H9 (cell line): ENCODE data around the gene NOL11. TPM values are rescaled to one million over a fixed set of nuclear protein-coding genes. Genes with fewer than 3 reads are reported as not detected.
"Not testable (repeated sequence)": the region's sequence is repeated elsewhere in the genome, so short reads cannot be mapped to it uniquely, and the experiment has no call there.

ENCODE experiments used
- DNase-seq: peaks from one replicate; pipeline ENCODE4 v3.0.0-alpha.2; 2017
- H2AFZ ChIP-seq: one replicate; pipeline ENCODE4 v1.6.1; 2013; ENCODE audit warnings: mild to moderate bottlenecking, low read length, control low read depth, moderate library complexity
- H2AK5ac ChIP-seq: 2 replicates; pipeline ENCODE4 v1.6.1; 2013; ENCODE audit warnings: low read length, control low read depth, mixed read lengths; ENCODE audit not compliant: insufficient read length
- H2BK120ac ChIP-seq: one replicate; pipeline ENCODE4 v1.6.1; 2013; ENCODE audit warnings: low read depth, mild to moderate bottlenecking, low read length, control low read depth, inconsistent platforms; ENCODE audit not compliant: poor library complexity, severe bottlenecking
- H2BK12ac ChIP-seq: 2 replicates; pipeline ENCODE4 v1.6.1; 2013; ENCODE audit warnings: low read length, control low read depth, mixed read lengths, low read depth; ENCODE audit not compliant: insufficient read length
- H2BK15ac ChIP-seq: 2 replicates; pipeline ENCODE4 v1.6.1; 2013; ENCODE audit warnings: low read depth, low read length, control low read depth
- H2BK20ac ChIP-seq: one replicate; pipeline ENCODE4 v1.6.1; 2013; ENCODE audit warnings: low read depth, mild to moderate bottlenecking, low read length, control low read depth, inconsistent platforms; ENCODE audit not compliant: poor library complexity, severe bottlenecking
- H2BK5ac ChIP-seq: 2 replicates; pipeline ENCODE4 v1.6.1; 2013; ENCODE audit warnings: low read length, control low read depth, mixed read lengths; ENCODE audit not compliant: insufficient read length
- H3K14ac ChIP-seq: 2 replicates; pipeline ENCODE4 v1.6.1; 2013; ENCODE audit warnings: low read length, control low read depth; ENCODE audit not compliant: insufficient read depth
- H3K18ac ChIP-seq: 2 replicates; pipeline ENCODE4 v1.6.1; 2013; ENCODE audit warnings: low read depth, mild to moderate bottlenecking, mixed read lengths, low read length, control low read depth; ENCODE audit not compliant: insufficient read length
- H3K23ac ChIP-seq: 2 replicates; pipeline ENCODE4 v1.6.1; 2013; ENCODE audit warnings: low read length, control low read depth, mixed read lengths, low read depth; ENCODE audit not compliant: insufficient read length
- H3K23me2 ChIP-seq: 2 replicates; pipeline ENCODE4 v1.6.1; 2013; ENCODE audit warnings: low read depth, mild to moderate bottlenecking, mixed read lengths, low read length, control low read depth; ENCODE audit not compliant: insufficient read length, poor library complexity, severe bottlenecking
- H3K27ac ChIP-seq: 2 replicates; pipeline ENCODE4 v1.5.1; 2013; ENCODE audit warnings: low read length, control low read depth, mixed read lengths, low read depth; ENCODE audit not compliant: insufficient read length
- H3K27me3 ChIP-seq: 2 replicates; pipeline ENCODE4 v1.6.1; 2013; ENCODE audit warnings: low read length, control low read depth, inconsistent platforms; ENCODE audit not compliant: insufficient read depth
- H3K4ac ChIP-seq: 2 replicates; pipeline ENCODE4 v1.6.1; 2013; ENCODE audit warnings: low read depth, mild to moderate bottlenecking, control low read depth, inconsistent platforms, low read length, moderate library complexity
- H3K4me1 ChIP-seq: 2 replicates; pipeline ENCODE4 v1.6.1; 2013; ENCODE audit warnings: low read length, control low read depth, inconsistent platforms; ENCODE audit not compliant: insufficient read depth
- H3K4me2 ChIP-seq: 2 replicates; pipeline ENCODE4 v1.6.1; 2013; ENCODE audit warnings: low read length, control low read depth, mixed read lengths; ENCODE audit not compliant: insufficient read length, insufficient read depth
- H3K56ac ChIP-seq: 2 replicates; pipeline ENCODE4 v1.6.1; 2013; ENCODE audit warnings: low read depth, mild to moderate bottlenecking, mixed read lengths, low read length, control low read depth; ENCODE audit not compliant: insufficient read length
- H3K79me1 ChIP-seq: 2 replicates; pipeline ENCODE4 v1.6.1; 2013; ENCODE audit warnings: low read depth, mild to moderate bottlenecking, moderate library complexity, low read length, control low read depth, inconsistent platforms; ENCODE audit not compliant: insufficient read depth, poor library complexity, severe bottlenecking
- H3K79me2 ChIP-seq: 2 replicates; pipeline ENCODE4 v1.6.1; 2013; ENCODE audit warnings: low read length, control low read depth, inconsistent platforms; ENCODE audit not compliant: insufficient read depth
- H3K9ac ChIP-seq: 2 replicates; pipeline ENCODE4 v1.6.1; 2013; ENCODE audit warnings: low read length, control low read depth, mixed read lengths; ENCODE audit not compliant: insufficient read length; ENCODE audit errors: extremely low read depth
- H3K9me3 ChIP-seq: one replicate; pipeline ENCODE4 v1.6.1; 2013; ENCODE audit warnings: low read depth, low read length, inconsistent platforms; ENCODE audit not compliant: control insufficient read depth
- H3T11ph ChIP-seq: one replicate; pipeline ENCODE4 v1.6.1; 2013; ENCODE audit warnings: mild to moderate bottlenecking, low read length, control low read depth, inconsistent platforms
- H4K20me1 ChIP-seq: one replicate; pipeline ENCODE4 v1.6.1; 2013; ENCODE audit not compliant: control insufficient read depth, insufficient read length, insufficient read depth
- H4K5ac ChIP-seq: 2 replicates; pipeline ENCODE4 v1.6.1; 2013; ENCODE audit warnings: low read depth, mild to moderate bottlenecking, mixed read lengths, low read length, control low read depth; ENCODE audit not compliant: insufficient read length
- H4K8ac ChIP-seq: replicated peaks from 2 replicates; pipeline ENCODE4 v1.6.1; 2013; ENCODE audit warnings: low read length, control low read depth, mixed read lengths, low read depth; ENCODE audit not compliant: insufficient read length
- H4K91ac ChIP-seq: 2 replicates; pipeline ENCODE4 v1.6.1; 2013; ENCODE audit warnings: low read depth, mild to moderate bottlenecking, moderate library complexity, mixed read lengths, low read length, control low read depth; ENCODE audit not compliant: insufficient read length
- H3K27ac Mint-ChIP-seq, 3 experiments: 2 replicates in 2 of 3; 3 replicates in 1 of 3; pipeline ENCODE4 v1.8.0; 2020 to 2021; ENCODE audit warnings: mixed read lengths in 3 of 3, mild to moderate bottlenecking in 1 of 3, moderate library complexity in 1 of 3
- H3K27me3 Mint-ChIP-seq: 2 replicates; pipeline ENCODE4 v1.8.0; 2021; ENCODE audit warnings: low read depth, mild to moderate bottlenecking, moderate library complexity, mixed read lengths
- H3K36me3 Mint-ChIP-seq, 3 experiments: 2 replicates in 2 of 3; 3 replicates in 1 of 3; pipeline ENCODE4 v1.8.0; 2020 to 2021; ENCODE audit warnings: low read depth in 3 of 3, mixed read lengths in 3 of 3; ENCODE audit not compliant: insufficient read depth in 1 of 3
- H3K4me1 Mint-ChIP-seq, 2 experiments: 2 replicates each; pipeline ENCODE4 v1.8.0; 2020; ENCODE audit warnings: mixed read lengths in 2 of 2
- H3K4me3 Mint-ChIP-seq, 2 experiments: 2 replicates in 1 of 2; 3 replicates in 1 of 2; pipeline ENCODE4 v1.8.0; 2020 to 2021; ENCODE audit warnings: mild to moderate bottlenecking in 2 of 2, mixed read lengths in 2 of 2, moderate library complexity in 1 of 2
- H3K9me3 Mint-ChIP-seq, 2 experiments: 2 replicates in 1 of 2; 3 replicates in 1 of 2; pipeline ENCODE4 v1.8.0; 2020; ENCODE audit warnings: mild to moderate bottlenecking in 2 of 2, mixed read lengths in 2 of 2, moderate library complexity in 1 of 2
- WGBS: extraction: QIAGEN DNeasy Blood & Tissue Kit; methylation state at CpG from one replicate; pipeline ENCODE4 v1.1.7; 2013; ENCODE audit warnings: missing lambda C conversion rate, low lambda C conversion rate, mixed read lengths; ENCODE audit not compliant: insufficient read length; ENCODE audit errors: extremely low coverage; 5-methylcytosine and 5-hydroxymethylcytosine counted together
- total RNA-seq: library from RNA; stranded (reverse); gene quantifications from 2 replicates; pipeline ENCODE4 v1.2.1, GENCODE V29; 2021
- TF ChIP-seq, protein P1 (sequence below): fragments of 200-600 bp; sonication (generic); conservative IDR thresholded peaks from 3 replicates; pipeline ENCODE4 v1.8.0; 2021; ENCODE audit warnings: antibody characterized with exemption, mild to moderate bottlenecking

The NOL11 gene
- total RNA-seq, 1 experiment from 2014 or later: 114 TPM

GRCh38 chr17:67725807-67726206, 8.1 kb downstream of the NOL11 start:
- no peaks in the 10 kb centered on the region for H3K23me2 ChIP-seq
- H2BK5ac ChIP-seq: no peak overlapping the region
- no peak overlapping the region for H4K5ac ChIP-seq
- Mint-ChIP-seq H3K4me1 (no peaks in the 10 kb centered on the region), H3K27me3 (no peaks in the 10 kb centered on the region), H3K4me3 (no peak overlapping the region), H3K27ac (no peak overlapping the region; a peak in 1 of 7 replicates), H3K9me3 (peaks cover 4 to 7% of the 10 kb centered on the region in 2 experiments; a peak in 3 of 5 replicates), H3K36me3 (peaks cover 76 to 98% (median 95%) of the 10 kb centered on the region in 3 experiments)
- H2BK20ac ChIP-seq: no peak overlapping the region
- no peak overlapping the region for H3K23ac ChIP-seq
- no peak overlapping the region for H2BK120ac ChIP-seq
- no peaks in the 10 kb centered on the region for H3K27me3 ChIP-seq
- H4K20me1 ChIP-seq: no peaks in the 10 kb centered on the region
- H2BK15ac ChIP-seq: no peak overlapping the region
- no peak overlapping the region for H3K27ac ChIP-seq
- H3K9me3 ChIP-seq: no peaks in the 10 kb centered on the region
- no peak overlapping the region for H4K91ac ChIP-seq
- no peak overlapping the region for H2AK5ac ChIP-seq
- H2BK12ac ChIP-seq: no peak overlapping the region
- no peak overlapping the region for H3T11ph ChIP-seq
- H3K18ac ChIP-seq: no peak overlapping the region
- no peaks in the 10 kb centered on the region for H3K79me1 ChIP-seq
- TF ChIP-seq, protein P1, sequence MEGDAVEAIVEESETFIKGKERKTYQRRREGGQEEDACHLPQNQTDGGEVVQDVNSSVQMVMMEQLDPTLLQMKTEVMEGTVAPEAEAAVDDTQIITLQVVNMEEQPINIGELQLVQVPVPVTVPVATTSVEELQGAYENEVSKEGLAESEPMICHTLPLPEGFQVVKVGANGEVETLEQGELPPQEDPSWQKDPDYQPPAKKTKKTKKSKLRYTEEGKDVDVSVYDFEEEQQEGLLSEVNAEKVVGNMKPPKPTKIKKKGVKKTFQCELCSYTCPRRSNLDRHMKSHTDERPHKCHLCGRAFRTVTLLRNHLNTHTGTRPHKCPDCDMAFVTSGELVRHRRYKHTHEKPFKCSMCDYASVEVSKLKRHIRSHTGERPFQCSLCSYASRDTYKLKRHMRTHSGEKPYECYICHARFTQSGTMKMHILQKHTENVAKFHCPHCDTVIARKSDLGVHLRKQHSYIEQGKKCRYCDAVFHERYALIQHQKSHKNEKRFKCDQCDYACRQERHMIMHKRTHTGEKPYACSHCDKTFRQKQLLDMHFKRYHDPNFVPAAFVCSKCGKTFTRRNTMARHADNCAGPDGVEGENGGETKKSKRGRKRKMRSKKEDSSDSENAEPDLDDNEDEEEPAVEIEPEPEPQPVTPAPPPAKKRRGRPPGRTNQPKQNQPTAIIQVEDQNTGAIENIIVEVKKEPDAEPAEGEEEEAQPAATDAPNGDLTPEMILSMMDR: no peak
- no peak overlapping the region for H3K4me2 ChIP-seq
- no peak overlapping the region for H3K4ac ChIP-seq
- H3K9ac ChIP-seq: no peak overlapping the region
- H3K56ac ChIP-seq: no peak overlapping the region
- no peaks in the 10 kb centered on the region; the same call in 1 of the 2 replicates for H3K79me2 ChIP-seq
- H3K4me1 ChIP-seq: no peaks in the 10 kb centered on the region
- no peak overlapping the region for H2AFZ ChIP-seq
- H3K14ac ChIP-seq: no peak overlapping the region
- DNase-seq: no peak
- WGBS: no CpG with 5 or more reads among the region's 4 CpGs
- no peak overlapping the region for H4K8ac ChIP-seq

DNA sequence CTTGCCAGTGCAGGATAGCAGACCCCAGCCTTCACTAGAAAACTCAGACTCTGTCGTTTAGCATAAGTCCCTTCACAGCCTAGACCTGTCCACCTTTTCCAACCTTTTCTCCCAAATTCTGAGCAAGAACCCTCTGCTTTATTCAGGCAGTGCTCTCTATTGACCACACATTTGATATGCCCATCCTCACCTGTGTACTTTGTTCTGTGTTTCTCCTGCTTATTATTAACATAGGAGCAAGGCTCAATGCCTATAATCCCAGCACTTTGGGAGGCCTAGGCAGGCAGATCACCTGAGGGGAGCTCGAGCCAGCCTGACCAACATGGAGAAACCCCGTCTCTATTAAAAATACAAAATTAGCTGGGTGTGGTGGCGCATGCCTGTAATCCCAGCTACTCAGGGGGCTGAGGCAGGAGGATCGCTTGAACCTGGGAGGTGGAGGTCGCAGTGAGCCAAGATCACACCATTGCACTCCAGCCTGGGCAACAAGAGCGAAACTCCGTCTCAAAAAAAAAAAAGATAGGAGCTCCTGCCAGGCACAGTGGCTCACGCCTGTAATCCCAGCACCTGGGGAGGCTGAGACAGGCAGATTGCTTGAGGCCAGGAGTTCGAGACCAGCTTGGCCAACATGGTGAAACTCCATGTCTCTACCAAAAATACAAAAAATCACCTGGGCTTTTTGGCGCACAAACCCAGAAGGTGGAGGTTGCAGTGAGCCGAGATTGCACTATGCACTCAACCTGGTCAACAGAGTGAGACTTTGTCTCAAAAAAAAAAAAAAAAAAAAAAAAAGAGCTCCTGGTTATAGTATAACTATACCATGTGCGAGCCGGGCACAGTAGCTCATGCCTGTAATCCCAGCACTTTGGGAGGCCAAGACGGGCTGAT, 9.7 kb downstream of the NOL11 start:
- not testable (repeated sequence) for H2BK15ac ChIP-seq, H4K5ac ChIP-seq, H4K91ac ChIP-seq, H4K8ac ChIP-seq, H3K23ac ChIP-seq, H3K27ac ChIP-seq, H3K9me3 ChIP-seq, H3K23me2 ChIP-seq, H2BK12ac ChIP-seq, H3K4me2 ChIP-seq, H2AFZ ChIP-seq, H3K9me3 Mint-ChIP-seq, H3K56ac ChIP-seq, H3K27me3 Mint-ChIP-seq, H2BK20ac ChIP-seq, H3K79me2 ChIP-seq, H2BK120ac ChIP-seq, DNase-seq, H3K18ac ChIP-seq, H3K27me3 ChIP-seq, H3K4ac ChIP-seq, H2BK5ac ChIP-seq, H3T11ph ChIP-seq, H3K79me1 ChIP-seq, H3K4me1 Mint-ChIP-seq, H2AK5ac ChIP-seq, H3K14ac ChIP-seq, H3K4me1 ChIP-seq, H3K9ac ChIP-seq, H4K20me1 ChIP-seq
- H3K4me3 Mint-ChIP-seq: peak overlapping the region in 1 of 2 experiments; percentile 45; a peak in 1 of 5 replicates
- H3K27ac Mint-ChIP-seq: peak overlapping the region; percentile 24 to 66 (median 49); a peak in 5 of 7 replicates
- WGBS: no CpG with 5 or more reads among the region's 15 CpGs
- peaks cover 73 to 95% (median 89%) of the 10 kb centered on the region in 3 experiments for H3K36me3 Mint-ChIP-seq
